Midbrain (tissue), 1 donor: ENCODE data around the gene KRTAP3-3.
"Not testable (repeated sequence)": the region's sequence is repeated elsewhere in the genome, so short reads cannot be mapped to it uniquely, and the experiment has no call there.

Experiments
- DNase-seq: peaks from one replicate; lab custom pipeline; 2025; lab: John Stamatoyannopoulos, UW

KRTAP3-3 gene

DNA sequence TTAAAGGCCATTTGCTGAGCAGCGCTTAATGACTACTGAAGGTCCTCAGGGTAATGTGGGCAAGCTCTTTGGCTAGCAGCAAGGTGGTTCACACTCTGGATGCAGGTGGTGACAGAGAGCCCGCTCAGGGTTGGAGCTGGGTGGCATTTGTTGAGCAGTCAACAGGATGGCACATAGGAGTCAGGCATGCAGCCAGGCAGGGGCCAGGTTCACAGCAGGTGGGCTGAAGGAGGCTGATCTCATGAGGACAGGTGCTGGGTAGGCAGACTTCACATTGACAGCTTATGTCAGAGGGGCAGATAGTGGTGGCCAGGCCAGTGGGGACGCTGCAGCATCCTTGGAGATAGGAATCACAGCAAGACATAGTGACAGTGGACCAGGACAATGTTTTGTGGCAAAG, 10.4 kb upstream of the KRTAP3-3 start:
- no peak for DNase-seq

DNA sequence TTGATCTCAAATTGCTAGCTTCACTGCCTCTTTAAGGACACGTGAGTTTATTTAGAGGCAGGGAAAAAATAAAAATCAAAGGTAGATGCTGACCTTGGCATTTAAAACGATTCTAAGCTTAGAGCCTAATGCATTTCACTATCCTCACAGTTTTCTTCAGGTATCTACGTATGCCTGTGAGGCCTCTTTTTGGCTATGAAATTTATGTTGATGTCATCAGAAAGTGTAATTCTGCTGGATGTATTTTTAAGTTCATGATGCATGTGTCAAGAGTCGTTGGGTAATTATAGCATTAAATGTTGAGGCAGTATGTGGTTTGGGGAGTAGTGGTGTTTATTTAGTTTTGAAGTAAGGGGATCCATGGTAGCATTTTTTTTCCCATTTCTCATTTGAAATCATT, 10.0 kb upstream of the KRTAP3-3 start:
- DNase-seq: no peak

DNA sequence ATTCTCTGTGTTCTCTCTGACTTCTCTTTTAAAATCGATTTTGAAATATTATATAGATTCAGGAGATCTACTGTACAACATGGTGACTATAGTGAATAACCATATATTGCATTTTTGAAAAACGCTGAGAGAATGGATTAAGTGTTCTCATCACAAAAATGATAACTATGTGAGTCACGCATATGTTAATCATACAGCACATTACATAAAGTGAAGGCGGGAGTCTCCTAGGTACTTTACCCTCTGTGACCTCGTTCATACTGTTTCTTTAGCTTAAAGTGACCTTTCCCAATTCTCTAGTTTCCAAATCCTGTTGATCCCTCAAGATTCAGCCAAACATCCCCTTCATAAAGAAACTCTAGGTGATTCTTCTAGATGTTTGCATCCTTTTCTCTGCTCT, 8.8 kb upstream of the KRTAP3-3 start:
- DNase-seq: no peak

DNA sequence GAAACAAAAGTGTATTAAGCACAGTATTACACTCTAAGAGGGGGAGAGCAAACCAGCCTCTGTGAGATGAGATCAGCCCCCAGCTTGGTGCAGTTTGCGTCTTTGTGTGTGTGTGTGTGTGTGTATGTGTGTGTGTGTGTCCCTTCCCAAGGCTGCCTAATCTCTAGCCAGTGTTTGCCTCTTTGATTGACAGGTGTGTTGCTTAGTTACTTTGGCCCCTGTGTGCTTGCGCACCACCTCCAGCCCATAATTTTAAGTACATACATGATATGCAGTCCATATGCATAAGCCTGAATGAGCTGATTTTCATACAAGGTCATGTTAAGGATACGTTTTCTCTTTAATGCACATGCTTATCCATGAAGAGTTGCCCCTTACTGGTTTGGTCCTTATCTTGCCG, 7.8 kb upstream of the KRTAP3-3 start:
- DNase-seq: no peak

DNA sequence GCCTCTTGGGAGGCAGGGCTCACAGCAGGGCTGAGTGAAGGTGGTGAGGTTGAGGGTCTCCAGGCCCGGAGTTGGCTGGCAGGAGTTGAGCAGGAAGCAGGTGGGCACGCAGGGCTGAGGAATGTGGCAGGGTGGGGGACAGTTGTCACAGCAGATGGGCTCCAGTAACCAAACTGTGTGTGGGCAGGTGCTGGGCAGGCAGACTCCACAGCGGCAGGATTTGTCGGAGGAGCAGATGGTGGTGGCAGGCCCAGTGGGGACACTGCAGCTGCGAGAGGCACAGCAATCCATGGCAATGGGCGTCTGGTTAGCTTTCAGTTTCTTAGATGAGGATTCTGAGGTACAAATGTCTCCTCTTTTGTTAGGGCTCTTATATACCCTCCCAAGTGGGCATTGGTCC, 5.6 kb upstream of the KRTAP3-3 start, which contains the start of gene KRTAP3-2:
Gene KRTAP3-2 (minus strand): TSS at position 344 of the 400 bp plus-strand sequence. CDS start 53 bp downstream, at position 291.
- not testable (repeated sequence) for DNase-seq

DNA sequence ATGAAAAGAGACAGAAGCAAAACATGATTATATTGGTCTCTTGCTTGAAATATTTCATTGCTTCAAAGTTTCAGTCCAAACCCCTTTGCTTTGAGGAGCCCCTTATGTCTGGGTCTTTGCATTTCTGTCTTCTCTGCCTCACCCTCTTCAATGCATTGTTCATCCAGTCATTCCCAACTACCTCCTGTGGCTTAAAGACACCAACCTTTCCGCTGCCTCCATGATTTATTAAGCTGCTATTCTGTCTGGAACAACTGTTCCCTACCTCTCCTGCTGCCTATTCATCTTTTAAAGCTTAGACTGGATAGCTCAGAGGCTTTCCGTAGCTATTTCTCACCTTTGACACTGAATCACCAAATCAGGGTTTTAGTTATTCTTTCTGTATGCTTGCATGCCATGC, 3.4 kb upstream of the KRTAP3-3 start:
- DNase-seq: no peak

DNA sequence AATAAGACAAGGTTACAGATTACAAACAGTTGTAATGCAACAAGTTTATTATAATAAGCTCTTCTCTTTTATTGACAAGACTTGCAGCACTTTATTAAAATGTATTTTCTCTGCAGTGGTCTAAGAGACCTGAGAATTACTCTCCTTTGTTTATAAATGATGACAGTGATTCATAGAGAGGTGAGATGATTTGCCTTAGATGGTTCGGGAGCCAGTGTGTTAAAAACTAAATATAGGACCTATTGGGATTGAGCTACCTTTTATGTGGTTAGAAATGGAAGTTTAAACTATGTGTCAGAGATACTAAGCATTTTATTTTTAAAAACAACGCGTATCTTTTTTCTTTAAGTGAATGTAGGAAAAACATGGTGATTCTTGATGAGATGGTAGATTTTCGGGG, 2.9 kb upstream of the KRTAP3-3 start:
- DNase-seq: no peak

DNA sequence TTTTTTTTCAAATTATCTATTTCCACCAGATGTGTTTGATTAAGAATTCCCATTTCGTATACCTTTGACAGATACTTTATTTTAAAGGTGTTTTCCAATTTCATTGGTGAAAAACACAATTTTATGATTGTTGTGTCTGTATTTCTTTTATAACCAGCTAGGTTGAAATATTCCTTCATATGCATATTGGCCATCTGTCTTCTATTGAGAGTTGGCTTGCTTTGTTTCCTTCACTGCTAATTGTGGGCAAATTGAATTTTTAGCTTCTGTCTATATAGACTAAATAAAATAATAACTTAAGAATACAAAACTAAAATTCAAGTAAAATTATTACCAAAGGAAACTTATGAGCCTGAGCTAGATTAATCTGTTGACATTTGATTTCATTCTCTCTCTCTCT, 1.2 kb upstream of the KRTAP3-3 start:
- DNase-seq: no peak

DNA sequence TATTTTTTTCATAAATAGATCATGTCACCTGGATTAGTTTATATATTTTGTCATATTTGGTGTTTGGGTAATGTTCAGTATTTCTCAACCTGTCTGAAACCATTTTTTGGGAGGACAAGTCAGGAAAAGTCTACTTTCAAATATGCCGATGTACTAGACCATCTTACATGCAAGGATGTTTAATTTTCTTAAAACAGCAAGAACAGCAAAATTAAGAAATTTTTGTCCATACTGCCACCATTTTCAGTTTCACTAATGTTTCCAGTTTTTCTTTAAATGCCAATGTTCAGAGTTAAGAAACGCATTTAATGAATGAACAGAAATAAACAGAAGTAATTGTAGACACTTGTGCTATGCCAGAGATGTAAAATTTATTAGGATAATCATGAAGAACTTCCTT, 880 bp downstream of the KRTAP3-3 start:
- DNase-seq: no peak

DNA sequence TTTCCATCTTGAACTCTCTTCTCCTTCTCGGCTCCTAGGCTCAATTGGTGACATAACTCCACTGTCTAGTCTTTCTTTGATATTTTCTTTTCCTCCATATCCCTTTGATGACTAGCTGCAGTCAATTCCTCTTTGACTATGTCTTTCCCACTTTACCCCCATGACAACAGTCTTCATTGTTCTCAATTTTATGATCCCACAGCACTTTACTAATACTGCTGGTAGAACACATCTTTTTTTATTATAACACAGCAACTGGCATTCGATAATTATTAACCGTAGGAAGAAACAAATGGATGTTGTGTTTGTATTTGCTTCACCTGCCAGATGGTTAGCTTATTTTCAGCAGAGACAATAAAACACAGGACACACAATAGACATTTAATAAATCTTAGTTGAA, 1.3 kb downstream of the KRTAP3-3 start:
- DNase-seq: no peak

DNA sequence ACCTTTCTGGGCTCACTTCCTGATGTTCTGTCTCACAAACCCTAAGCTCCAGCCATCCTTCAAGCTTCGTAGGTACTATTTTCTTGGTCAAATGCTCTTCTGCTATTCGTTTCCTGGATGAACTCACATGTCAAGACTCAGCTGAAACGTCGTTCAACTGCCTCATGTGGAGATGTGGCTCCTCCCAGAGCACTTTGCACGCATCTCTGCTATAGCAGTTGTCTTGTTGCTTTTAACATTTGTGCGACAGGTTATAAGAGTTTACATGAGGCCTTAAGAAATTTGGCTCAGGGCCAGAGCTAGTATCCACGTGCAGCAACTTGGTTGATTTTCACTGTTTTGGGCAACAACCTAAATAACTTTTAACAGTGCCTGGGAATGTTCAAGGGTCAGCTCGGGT, 7.0 kb downstream of the KRTAP3-3 start:
- no peak for DNase-seq

DNA sequence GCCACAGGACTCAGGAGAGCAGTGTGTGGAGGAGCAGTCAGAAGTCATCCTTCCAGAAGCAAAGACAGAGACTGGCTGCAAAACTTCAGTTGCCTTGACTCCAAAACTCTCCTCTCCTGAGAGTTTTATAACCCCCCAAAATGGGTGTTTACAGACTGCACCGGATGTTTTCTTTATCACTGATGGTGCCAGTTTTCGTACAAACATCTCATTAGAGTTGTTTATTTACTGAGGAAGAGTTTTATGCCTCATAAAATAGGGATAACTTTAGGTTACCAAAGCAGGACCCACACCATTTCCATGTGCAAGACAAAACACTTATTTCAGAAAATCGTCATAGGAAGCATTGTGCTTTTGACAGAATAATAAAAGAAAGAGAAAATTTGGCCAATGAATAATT, 9.7 kb downstream of the KRTAP3-3 start, which contains the start of gene KRT40:
Gene KRT40 (minus strand): TSS at position 101 of the 400 bp plus-strand sequence. CDS start 53 bp downstream, at position 48.
- no peak for DNase-seq

DNA sequence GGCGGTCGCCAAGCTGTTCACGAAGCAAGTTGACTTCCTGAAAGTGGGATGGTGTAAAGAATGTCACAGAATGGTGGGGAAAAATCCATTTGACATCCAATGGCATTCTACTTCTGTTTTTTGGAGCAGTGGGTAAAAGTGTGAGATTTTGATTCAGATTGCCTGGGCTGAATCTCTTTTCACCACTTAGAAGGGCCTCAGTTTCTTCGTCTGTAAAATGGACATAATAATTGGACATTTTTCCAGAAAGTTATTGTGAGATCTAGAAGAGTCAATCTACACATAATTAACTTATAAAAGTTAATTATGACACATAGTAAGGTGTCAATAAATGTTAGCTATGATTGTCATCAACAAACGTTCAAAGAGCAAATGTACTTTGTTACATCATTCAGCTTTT, 12.8 kb downstream of the KRTAP3-3 start:
- no peak for DNase-seq

DNA sequence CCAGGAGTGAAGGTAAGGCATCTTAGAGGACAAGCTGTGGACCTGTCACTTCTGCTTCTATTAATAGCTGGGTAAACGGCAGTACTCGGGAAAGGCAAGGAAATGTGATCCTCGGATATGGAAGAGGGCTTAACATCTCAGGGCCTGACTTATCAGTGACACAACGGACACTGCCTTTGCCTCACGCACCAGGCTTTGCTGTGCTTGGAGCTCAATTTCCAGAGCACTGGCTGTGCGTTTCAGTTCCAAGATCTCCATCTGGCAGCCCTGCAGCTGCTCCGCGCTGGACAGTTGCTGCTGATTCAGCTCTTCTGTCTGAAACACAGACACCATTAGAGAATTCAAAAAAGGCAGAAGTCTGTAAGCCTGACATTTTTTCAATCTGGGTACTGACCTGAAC, 13.4 kb downstream of the KRTAP3-3 start:
- DNase-seq: peak; percentile 27

DNA sequence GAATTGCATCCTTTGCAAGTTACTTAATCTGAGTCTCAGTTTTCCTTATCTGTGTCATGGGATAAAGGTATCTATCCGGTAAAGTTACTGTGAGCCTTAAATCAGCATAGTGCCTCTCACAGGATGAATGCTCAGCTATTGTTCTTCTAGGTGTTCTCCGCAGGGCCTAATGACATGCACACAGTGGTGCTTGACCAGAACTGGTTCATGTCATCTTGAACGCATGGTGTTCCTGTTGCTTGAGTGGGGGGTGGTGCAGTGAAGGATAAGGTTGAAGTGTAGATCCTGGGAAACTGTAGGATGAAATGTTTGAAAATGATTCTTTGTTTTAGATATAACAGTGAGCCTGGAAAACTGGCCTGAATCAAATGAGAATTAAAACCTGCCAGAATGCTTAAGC, 13.8 kb downstream of the KRTAP3-3 start:
- DNase-seq: no peak

DNA sequence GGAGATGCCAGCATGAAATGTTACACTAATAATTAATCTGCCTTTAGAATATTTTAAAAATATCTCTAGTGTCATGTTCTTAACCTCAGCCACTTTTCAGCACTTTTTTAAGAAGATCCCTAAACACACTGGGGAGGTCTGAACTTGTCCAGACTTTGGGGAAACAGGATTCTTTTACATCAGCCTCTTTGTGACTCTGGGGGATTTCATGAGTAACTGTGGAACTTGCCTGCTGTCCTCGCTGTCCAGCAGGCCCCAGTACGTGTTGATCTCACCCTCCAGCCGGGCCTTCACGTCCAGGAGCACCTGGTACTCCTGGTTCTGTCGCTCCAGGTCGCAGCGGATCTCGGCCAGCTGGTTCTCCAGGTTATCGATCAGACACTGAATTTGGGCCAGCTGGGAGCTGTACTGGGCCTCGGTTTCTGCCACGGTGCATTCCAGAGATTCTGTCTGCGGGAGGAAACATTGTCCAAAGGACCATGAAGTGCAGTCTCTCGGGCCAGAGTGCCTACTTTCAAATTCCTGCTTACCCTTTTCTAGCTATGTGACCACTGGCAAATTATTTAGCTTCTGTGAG, 15.3 kb downstream of the KRTAP3-3 start:
- DNase-seq: no peak

DNA sequence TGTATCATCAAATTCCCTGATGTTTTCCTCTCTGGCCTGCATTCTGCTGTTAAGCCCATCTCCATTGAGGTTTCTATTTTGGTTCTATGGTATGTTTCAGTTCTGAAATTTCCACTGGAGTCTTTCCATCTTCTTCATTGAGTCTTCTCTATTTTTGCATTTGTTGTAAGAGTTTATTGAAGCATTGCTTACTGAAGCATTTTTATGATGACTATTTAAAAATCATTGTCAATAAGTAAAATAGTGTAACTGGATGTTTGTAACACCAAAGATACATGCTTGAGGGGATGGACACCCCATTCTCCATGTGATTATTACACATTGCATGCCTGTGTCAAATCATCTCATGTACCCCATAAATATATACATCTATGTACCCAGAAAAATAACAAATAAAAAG, 18.4 kb downstream of the KRTAP3-3 start:
- DNase-seq: no peak

DNA sequence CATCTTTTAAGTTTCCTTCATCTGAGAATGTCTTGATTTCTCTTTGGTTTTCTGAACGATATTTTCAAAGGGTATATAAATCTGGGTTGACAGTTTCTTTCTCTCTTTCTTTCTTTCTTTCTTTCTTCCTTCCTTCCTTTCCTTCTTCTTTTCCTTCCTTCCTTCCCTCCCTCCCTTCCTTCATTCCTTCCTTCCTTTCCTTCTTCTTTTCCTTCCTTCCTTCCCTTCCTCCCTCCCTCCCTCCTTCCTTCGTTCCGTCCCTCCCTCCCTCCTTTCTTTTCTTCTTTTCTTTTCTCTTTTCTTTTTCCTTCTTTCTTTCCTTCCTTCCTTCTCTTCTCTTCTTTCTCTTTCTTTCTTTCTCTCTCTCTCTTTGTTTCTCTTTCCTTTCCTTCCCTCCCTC, 19.6 kb downstream of the KRTAP3-3 start:
- DNase-seq: no peak

DNA sequence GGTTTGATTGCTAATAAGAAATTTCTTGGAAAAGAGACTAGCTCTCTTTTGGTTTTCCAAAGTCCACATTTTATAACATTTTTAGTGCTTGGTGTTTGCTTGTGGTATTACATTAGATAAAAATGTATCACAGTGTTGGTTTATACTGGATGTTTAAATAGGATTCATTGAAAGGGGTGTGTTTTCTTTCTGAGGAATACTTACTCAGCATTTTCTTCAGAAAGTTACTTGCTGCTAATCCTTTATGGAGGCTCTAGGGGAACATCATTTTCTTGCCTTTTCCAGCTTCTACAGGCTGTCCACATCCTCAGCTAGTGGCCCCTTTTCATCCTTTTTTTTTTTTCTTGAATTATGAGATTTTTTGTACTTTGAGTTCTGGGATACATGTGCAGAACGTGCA, 26.4 kb downstream of the KRTAP3-3 start:
- DNase-seq: no peak

DNA sequence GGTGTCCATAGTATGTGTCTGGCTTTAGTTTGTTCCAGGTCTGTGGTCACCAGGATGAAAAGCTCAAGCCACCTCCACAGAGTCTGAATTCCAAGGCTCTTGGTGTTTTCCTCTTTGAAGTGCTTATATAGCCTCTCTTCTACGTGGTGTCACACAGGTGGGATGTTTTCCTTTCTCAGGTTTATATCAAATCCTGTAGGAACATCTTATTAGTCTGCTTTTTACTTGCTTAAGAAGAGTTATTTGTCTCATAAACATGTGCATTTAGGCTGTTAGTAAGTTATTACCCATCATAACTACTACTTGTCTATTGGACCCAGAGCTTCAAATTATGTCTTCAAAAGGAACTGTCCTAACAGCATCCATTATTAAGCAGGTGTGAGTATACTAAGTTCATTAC, 27.1 kb downstream of the KRTAP3-3 start, which contains the start of gene KRT39:
Gene KRT39 (minus strand): TSS at position 101 of the 400 bp plus-strand sequence. CDS start 92 bp downstream, at position 9.
- no peak for DNase-seq

DNA sequence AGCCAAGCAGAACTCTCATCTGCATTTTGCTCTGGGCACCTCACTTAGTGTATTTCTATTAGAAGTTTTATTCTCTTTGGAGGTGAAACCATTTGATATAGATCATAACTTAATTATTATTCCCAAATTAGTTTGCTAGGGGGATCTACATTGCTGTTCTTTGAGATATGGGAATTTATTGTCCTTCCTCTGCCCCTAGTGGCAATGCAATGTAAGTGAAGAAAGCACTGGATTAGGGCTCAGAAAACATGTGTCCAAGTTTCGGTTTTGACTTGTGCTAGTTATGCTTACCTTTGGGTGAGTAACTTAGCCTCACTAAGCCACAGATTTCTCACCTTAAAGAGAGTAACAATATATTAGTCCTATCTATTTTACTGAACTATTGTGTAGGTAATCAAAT, 30.1 kb downstream of the KRTAP3-3 start:
- DNase-seq: no peak

DNA sequence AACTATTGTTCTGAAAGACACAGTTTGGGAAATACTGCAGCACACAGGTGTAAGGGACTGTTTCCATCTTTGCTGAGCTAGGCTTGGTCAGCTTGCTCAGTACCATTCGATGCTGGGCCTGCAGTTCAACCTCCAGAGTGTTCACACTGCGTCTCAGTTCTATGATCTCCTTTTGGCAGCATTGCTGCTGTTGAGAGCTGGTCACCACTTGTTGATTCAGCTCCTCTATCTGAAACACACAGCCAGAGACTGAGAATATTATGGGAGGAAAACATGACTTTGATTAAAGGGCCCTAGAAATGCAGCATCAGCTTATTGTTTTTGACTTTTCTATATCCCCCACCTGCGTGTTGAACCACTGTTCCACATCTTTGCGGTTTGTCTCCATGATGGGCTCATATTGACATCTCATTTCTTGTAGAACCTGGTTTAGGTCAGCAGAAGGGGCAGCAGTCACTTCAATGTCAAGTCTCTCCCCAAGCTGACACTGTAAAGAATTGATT, 31.9 kb downstream of the KRTAP3-3 start:
- no peak for DNase-seq

DNA sequence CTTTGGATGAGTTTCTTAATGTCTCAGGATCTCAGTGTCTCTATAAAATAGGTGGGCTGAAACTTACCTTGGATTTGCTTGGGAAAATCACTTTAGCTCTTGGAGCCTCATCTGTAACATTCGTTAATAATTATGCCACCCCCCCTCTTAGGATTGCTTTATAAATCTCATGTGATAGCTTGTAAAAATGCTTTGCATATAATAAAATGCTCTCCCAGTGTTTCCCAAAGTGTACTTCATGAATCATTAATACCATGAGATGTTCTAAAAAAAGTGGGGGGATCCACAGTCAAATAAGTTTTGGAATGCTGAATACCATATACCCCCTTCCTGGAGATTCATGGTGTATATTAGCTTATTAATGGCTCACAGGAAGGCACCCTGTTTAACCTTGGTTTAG, 32.4 kb downstream of the KRTAP3-3 start:
- DNase-seq: no peak

DNA sequence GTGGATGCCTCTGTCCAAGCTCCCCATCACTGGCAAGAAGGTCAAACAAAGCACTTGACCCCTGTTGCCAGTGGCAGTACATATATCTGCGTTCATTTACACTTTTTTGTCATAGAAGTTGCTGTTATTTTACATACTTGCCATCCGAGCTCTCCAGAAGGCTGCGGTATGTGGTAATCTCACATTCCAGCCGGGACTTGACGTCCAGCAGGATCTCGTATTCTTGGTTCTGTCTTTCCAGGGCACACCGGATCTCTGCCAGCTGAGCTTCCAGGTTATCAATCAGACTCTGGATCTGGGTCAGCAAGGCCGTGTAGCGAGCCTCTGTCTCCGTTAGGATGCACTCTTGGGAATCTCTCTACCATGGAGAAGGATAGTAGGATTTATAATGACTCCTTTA, 33.8 kb downstream of the KRTAP3-3 start:
- no peak for DNase-seq
